GM10847 (cell line): Measurements from ENCODE around the gene FCHSD2.
A peak's percentile ranks its signal among the peaks of the same experiment; 100 is the strongest.

Experiments used
- POLR2A ChIP-seq: IDR thresholded peaks from 2 replicates; pipeline ENCODE4 v1.6.1; 2011; ENCODE audit not compliant: insufficient read length; ENCODE audit errors: extremely low read depth

FCHSD2 gene

DNA sequence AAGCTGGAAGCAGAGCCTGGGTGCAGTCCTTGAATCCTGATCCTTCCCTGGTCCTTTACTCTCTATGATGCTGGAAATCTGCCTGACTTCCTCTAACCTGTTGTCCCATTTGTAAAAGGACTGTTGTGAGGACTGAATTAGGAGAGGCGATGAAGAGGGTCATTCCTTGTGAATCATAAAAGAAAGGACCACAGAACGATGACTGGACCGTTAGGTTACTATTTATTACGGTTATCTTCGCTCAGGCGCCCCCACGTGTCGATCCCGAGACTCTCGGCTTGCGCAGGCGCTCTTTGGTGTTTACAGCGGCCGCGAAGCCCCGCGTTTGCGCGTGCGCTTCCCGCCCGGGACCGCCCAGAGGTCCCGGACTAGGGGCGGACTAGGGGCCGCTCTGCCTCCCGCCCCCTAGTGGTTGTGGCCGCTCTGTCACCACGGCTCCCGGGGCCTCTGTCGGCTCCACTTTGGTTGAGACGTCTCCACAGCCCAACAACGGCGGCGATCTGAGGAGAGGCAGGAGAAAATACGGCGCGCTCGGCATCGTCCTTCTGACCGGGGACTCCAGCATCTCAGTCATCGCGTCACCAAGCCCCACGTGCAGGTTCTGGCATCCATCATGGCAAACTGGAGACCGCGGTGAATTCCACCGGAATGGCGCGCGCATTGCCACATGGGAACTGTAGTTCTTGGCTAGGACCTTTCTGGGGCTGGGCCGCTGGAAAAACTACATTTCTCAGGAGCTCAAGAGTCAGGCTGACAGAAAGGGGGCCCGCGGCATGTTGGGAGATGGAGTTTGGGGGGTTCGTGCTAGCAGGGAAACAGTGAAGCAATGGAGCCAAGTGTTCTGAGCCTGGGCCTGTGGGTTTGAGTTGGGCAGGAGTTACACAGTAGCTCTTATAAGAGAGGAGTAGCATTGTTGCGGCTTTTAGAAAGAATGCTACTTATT is 348.4 kb downstream of the FCHSD2 start, which contains the start of gene STARD10:
TSS of gene STARD10 (minus strand) at position 623 of the 943 bp plus-strand sequence. CDS start 12,866 bp downstream, outside the sequence.
- peak; percentile 52 for TF ChIP-seq POLR2A

GRCh38 chr11:72793076-72793424 is 349.1 kb downstream of the FCHSD2 start:
- TF ChIP-seq POLR2A, result no peak

GRCh38 chr11:72792437-72793021 is 349.6 kb downstream of the FCHSD2 start:
- TF ChIP-seq POLR2A, result no peak

GRCh38 chr11:72789493-72790131 is 352.5 kb downstream of the FCHSD2 start:
- no peak for TF ChIP-seq POLR2A

DNA sequence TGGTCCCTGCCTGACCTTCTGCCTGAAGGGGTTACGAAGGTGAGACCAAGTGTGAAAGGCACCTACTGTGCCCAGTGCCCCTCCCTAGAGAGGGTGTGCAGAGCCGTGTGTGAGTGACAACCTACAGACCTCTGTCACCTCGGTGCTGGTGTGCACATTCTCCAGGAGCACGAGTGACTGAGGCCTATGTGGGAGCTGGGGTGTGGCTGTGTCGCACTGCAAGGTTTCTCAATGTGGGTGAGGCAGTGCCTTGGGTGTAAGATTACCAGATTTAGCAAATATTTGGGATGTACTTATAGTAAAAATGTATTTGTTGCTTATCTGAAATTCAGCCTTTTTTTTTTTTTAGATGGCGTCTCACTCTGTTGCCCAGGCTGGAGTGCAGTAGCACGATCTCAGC is 353.9 kb downstream of the FCHSD2 start:
- TF ChIP-seq POLR2A, result no peak

DNA sequence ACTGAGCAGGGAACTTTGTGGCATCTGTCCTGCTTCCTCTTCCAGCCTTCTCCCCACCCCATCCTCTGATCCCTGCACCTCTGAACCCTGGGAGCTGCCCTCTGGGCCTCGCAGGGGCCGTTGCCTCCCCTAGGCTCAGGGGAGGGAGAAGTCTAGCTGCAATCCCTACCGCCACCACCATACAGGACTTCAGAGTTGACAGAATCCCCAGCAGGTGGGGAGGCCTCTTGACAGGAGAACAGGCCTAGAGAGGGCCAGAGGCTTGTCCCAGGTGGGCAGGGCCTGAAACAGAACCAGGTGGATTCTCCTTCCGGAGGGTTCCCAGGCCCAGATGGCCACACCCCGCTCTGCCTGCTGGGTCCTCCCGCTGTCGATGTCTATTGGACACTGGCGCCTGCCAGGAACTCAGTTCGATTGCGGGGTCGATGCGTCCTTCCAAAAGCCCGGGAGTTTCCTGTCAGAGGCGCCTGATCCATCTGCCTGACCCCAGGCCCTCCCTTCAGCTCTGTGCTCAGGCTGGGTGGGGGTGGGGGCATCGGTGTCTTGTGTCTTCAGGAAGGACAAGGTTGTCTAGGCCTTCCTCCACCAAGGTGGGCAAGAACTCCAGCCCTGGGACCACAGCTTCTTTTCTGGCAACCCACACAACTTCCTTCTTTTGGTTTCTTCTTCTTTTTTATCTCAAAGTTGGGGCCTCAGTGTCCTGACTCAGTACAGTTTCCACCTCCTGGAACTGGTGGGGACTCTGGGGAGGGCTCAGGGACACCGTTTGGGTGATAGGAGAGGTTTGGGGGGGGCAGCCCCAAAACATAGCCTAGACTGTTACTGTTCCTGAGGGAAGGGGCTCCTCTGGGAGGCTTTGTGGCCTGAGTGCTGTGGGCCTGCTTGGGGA is 354.7 kb downstream of the FCHSD2 start:
- TF ChIP-seq POLR2A, result no peak
